H1 (cell line): ENCODE data around the gene OMP. TPM values are rescaled to one million over a fixed set of nuclear protein-coding genes. Genes with fewer than 3 reads are reported as not detected.

Experiments used
- CTCF ChIA-PET: fragments of 300-600 bp; sonication (Branson Sonifier 250); formaldehyde crosslinking; loops from one replicate; lab custom pipeline; 2021; ENCODE audit not compliant: partially characterized antibody; lab: Charles Lee
- POLR2A ChIA-PET: fragments of 300-600 bp; sonication (Branson Sonifier 250); formaldehyde crosslinking; loops from one replicate; lab custom pipeline; 2021; ENCODE audit warnings: inconsistent platforms; ENCODE audit not compliant: partially characterized antibody; lab: Charles Lee
- DNase-seq, 2 experiments: peaks; one replicate each; pipeline versions ENCODE4 v3.0.0 to v3.0.0-alpha.2; 2010 to 2022; ENCODE audit warnings: low spot score in 2 of 2, low read depth in 1 of 2, mixed read lengths in 1 of 2
- FAIRE-seq: peaks from 2 replicates; lab custom pipeline; 2011; peaks lifted over from hg19 to GRCh38; lab: Jason Lieb, UNC
- H2AFZ ChIP-seq: 2 replicates; pipeline ENCODE4 v1.8.1; 2012; ENCODE audit warnings: low read length, inconsistent platforms
- H2AK5ac ChIP-seq: 2 replicates; pipeline ENCODE4 v1.6.1; 2013; ENCODE audit warnings: low read depth, low read length
- H2BK120ac ChIP-seq: replicated peaks from 2 replicates; pipeline ENCODE3; 2013; ENCODE audit warnings: low read depth, low read length, inconsistent platforms
- H2BK12ac ChIP-seq: 2 replicates; pipeline ENCODE4 v1.6.1; 2013; ENCODE audit warnings: low read depth, low read length
- H2BK15ac ChIP-seq: 2 replicates; pipeline ENCODE4 v1.6.1; 2013; ENCODE audit warnings: low read length
- H2BK20ac ChIP-seq: 2 replicates; pipeline ENCODE4 v1.6.1; 2013; ENCODE audit warnings: low read length
- H2BK5ac ChIP-seq: 2 replicates; pipeline ENCODE4 v1.6.1; 2013; ENCODE audit warnings: low read depth, low read length
- H3K14ac ChIP-seq: 2 replicates; pipeline ENCODE4 v1.6.1; 2013; ENCODE audit warnings: inconsistent platforms; ENCODE audit not compliant: insufficient read length
- H3K18ac ChIP-seq: 2 replicates; pipeline ENCODE4 v1.6.1; 2013; ENCODE audit warnings: low read length; ENCODE audit errors: extremely low read depth
- H3K23ac ChIP-seq: 2 replicates; pipeline ENCODE4 v1.6.1; 2013; ENCODE audit warnings: inconsistent platforms; ENCODE audit not compliant: insufficient read length
- H3K23me2 ChIP-seq: 2 replicates; pipeline ENCODE4 v1.6.1; 2013; ENCODE audit warnings: low read depth, low read length
- H3K27ac ChIP-seq: 2 replicates; pipeline ENCODE4 v1.6.1; 2011; ENCODE audit warnings: low read depth, low read length, inconsistent platforms
- H3K27me3 ChIP-seq, 4 experiments: replicated peaks in 1 of 4; 1 replicate in 1 of 4; 2 replicates in 3 of 4; pipeline versions ENCODE4 v1.6.1 to v1.8.1; 2011 to 2013; ENCODE audit warnings: low read length in 3 of 4, mild to moderate bottlenecking in 3 of 4, inconsistent platforms in 2 of 4, mixed read lengths in 2 of 4, moderate library complexity in 1 of 4; ENCODE audit not compliant: control insufficient read depth in 3 of 4, insufficient read depth in 3 of 4; ENCODE audit errors: extremely low read depth in 1 of 4
- H3K36me3 ChIP-seq, 4 experiments: 2 replicates each; pipeline versions ENCODE4 v1.6.1 to v1.8.1; 2011 to 2013; ENCODE audit warnings: mild to moderate bottlenecking in 4 of 4, low read length in 3 of 4, moderate library complexity in 2 of 4, control low read depth in 1 of 4, inconsistent platforms in 1 of 4; ENCODE audit not compliant: insufficient read depth in 4 of 4, control insufficient read depth in 2 of 4
- H3K4ac ChIP-seq: replicated peaks from 2 replicates; pipeline ENCODE3; 2013; ENCODE audit warnings: low read length, low read depth, mixed read lengths, inconsistent platforms; ENCODE audit not compliant: insufficient read length
- H3K4me1 ChIP-seq, 4 experiments: replicated peaks in 1 of 4; 1 replicate in 1 of 4; 2 replicates in 3 of 4; pipeline versions ENCODE4 v1.6.1 to v1.8.1; 2011 to 2013; ENCODE audit warnings: low read length in 3 of 4, inconsistent platforms in 2 of 4, mixed read lengths in 1 of 4; ENCODE audit not compliant: insufficient read depth in 4 of 4, control insufficient read depth in 3 of 4
- H3K4me2 ChIP-seq, 2 experiments: 2 replicates each; pipeline versions ENCODE4 v1.6.1 to v1.8.1; 2011 to 2013; ENCODE audit warnings: low read depth in 2 of 2, low read length in 2 of 2, control low read depth in 1 of 2, inconsistent platforms in 1 of 2, mild to moderate bottlenecking in 1 of 2; ENCODE audit not compliant: insufficient read depth in 1 of 2
- H3K4me3 ChIP-seq, 4 experiments: fragments of 200-600, 300-600 bp in 1 of 4; sonication (generic), shearing (Covaris generic), sonication (Bioruptor Twin) in 1 of 4; 2 replicates each; pipeline versions ENCODE4 v1.5.1 to v1.8.1; 2011 to 2016; ENCODE audit warnings: low read length in 4 of 4, low read depth in 3 of 4, control low read depth in 2 of 4, inconsistent platforms in 2 of 4, mild to moderate bottlenecking in 2 of 4, mixed read lengths in 1 of 4, moderate library complexity in 1 of 4; ENCODE audit not compliant: insufficient read depth in 2 of 4; ENCODE audit errors: extremely low read depth in 1 of 4
- H3K56ac ChIP-seq: replicated peaks from 2 replicates; pipeline ENCODE3; 2013; ENCODE audit warnings: low read depth, mild to moderate bottlenecking, mixed read lengths, low read length, inconsistent platforms; ENCODE audit not compliant: insufficient read length
- H3K79me1 ChIP-seq: 2 replicates; pipeline ENCODE4 v1.6.1; 2013; ENCODE audit warnings: low read depth, low read length, control low read depth
- H3K79me2 ChIP-seq, 2 experiments: 2 replicates each; pipeline versions ENCODE4 v1.6.1 to v1.8.1; 2012 to 2013; ENCODE audit warnings: low read length in 2 of 2, mild to moderate bottlenecking in 2 of 2, inconsistent platforms in 1 of 2; ENCODE audit not compliant: insufficient read depth in 2 of 2, control insufficient read depth in 1 of 2
- H3K9ac ChIP-seq, 4 experiments: replicated peaks in 1 of 4; 1 replicate in 1 of 4; 2 replicates in 3 of 4; pipeline versions ENCODE4 v1.6.1 to v1.8.1; 2011 to 2013; ENCODE audit warnings: low read depth in 3 of 4, low read length in 3 of 4, control low read depth in 2 of 4, mild to moderate bottlenecking in 2 of 4, moderate library complexity in 2 of 4, inconsistent platforms in 1 of 4; ENCODE audit errors: extremely low read depth in 1 of 4
- H3K9me3 ChIP-seq, 2 experiments: 2 replicates each; pipeline versions ENCODE4 v1.6.1 to v1.8.1; 2012 to 2013; ENCODE audit warnings: mild to moderate bottlenecking in 2 of 2, moderate library complexity in 2 of 2, control low read depth in 1 of 2, inconsistent platforms in 1 of 2, low read depth in 1 of 2, low read length in 1 of 2, mixed read lengths in 1 of 2; ENCODE audit not compliant: insufficient read depth in 2 of 2
- H4K20me1 ChIP-seq, 2 experiments: replicated peaks in 1 of 2; 2 replicates each; pipeline versions ENCODE3 to v1.8.1; 2011 to 2013; ENCODE audit warnings: inconsistent platforms in 2 of 2, low read length in 2 of 2, mild to moderate bottlenecking in 1 of 2; ENCODE audit not compliant: insufficient read depth in 2 of 2, control insufficient read depth in 1 of 2
- H4K5ac ChIP-seq: 2 replicates; pipeline ENCODE4 v1.6.1; 2013; ENCODE audit warnings: low read length, low read depth, mixed read lengths, inconsistent platforms; ENCODE audit not compliant: insufficient read length
- H4K8ac ChIP-seq: 2 replicates; pipeline ENCODE4 v1.8.0; 2013; ENCODE audit warnings: mild to moderate bottlenecking, moderate library complexity, low read length, inconsistent platforms; ENCODE audit not compliant: insufficient read depth; ENCODE audit errors: extremely low read depth
- H4K91ac ChIP-seq: replicated peaks from 2 replicates; pipeline ENCODE3; 2013; ENCODE audit warnings: low read length, mixed read lengths, inconsistent platforms; ENCODE audit not compliant: insufficient read length
- BCL11A ChIP-seq, 2 experiments: IDR thresholded peaks; one replicate each; pipeline ENCODE4 v1.6.1; 2011; ENCODE audit warnings: low read depth in 2 of 2, low read length in 2 of 2, mild to moderate bottlenecking in 2 of 2
- BRCA1 ChIP-seq: IDR thresholded peaks from 2 replicates; pipeline ENCODE4 v1.6.1; 2012; ENCODE audit warnings: low read depth, low read length, improper control_type of control experiment
- CREB1 ChIP-seq: IDR thresholded peaks from 2 replicates; pipeline ENCODE4 v1.6.1; 2012; ENCODE audit warnings: inconsistent platforms
- E2F6 ChIP-seq: IDR thresholded peaks from 2 replicates; pipeline ENCODE4 v1.6.1; 2012; ENCODE audit warnings: inconsistent platforms
- EZH2 ChIP-seq: fragments of 200-600 bp; sonication (generic); IDR thresholded peaks from 2 replicates; pipeline ENCODE4 v1.7.1; 2012; ENCODE audit warnings: low read depth, mild to moderate bottlenecking, moderate library complexity, low read length, inconsistent platforms; ENCODE audit not compliant: severe bottlenecking
- NRF1 ChIP-seq: IDR thresholded peaks from 2 replicates; pipeline ENCODE4 v1.6.1; 2011; ENCODE audit warnings: mild to moderate bottlenecking, low read depth, low read length, improper control_type of control experiment
- RXRA ChIP-seq: IDR thresholded peaks from 2 replicates; pipeline ENCODE4 v1.6.1; 2011; ENCODE audit warnings: low read depth, mild to moderate bottlenecking, low read length, moderate library complexity; ENCODE audit not compliant: insufficient read depth
- SAP30 ChIP-seq: fragments of 300-600 bp; sonication (generic); IDR thresholded peaks from 2 replicates; pipeline ENCODE4 v1.7.1; 2012; ENCODE audit warnings: low read length, moderate library complexity, mild to moderate bottlenecking, inconsistent platforms; ENCODE audit not compliant: insufficient read depth, insufficient replicate concordance
- SP2 ChIP-seq: IDR thresholded peaks from 2 replicates; pipeline ENCODE4 v1.6.1; 2012; ENCODE audit warnings: mild to moderate bottlenecking, low read length, inconsistent platforms
- SP4 ChIP-seq: IDR thresholded peaks from 2 replicates; pipeline ENCODE4 v1.6.1; 2012; ENCODE audit warnings: low read length, inconsistent platforms
- TAF7 ChIP-seq: optimal IDR thresholded peaks from 2 replicates; pipeline ENCODE3; 2011; ENCODE audit warnings: low read depth, mild to moderate bottlenecking, inconsistent platforms, low read length, moderate library complexity, borderline replicate concordance
- WGBS, 2 experiments: shearing (Covaris generic) in 1 of 2; methylation state at CpG; one replicate each; pipeline versions ENCODE4 v1.1.6 to v1.1.7; 2013 to 2015; ENCODE audit warnings: low lambda C conversion rate in 2 of 2, mixed read lengths in 2 of 2, inconsistent platforms in 1 of 2, low coverage in 1 of 2, missing lambda C conversion rate in 1 of 2; ENCODE audit not compliant: insufficient replicate concordance in 2 of 2, insufficient coverage in 1 of 2, insufficient read length in 1 of 2; ENCODE audit errors: extremely low coverage in 1 of 2, missing lambda C conversion rate in 1 of 2; 5-methylcytosine and 5-hydroxymethylcytosine counted together
- polyA plus RNA-seq, 7 experiments: library from polyadenylated mRNA; depleted of rRNA in 3 of 7; stranded (reverse) in 5 of 7; unstranded in 2 of 7; fragments of >200 nt in 5 of 7; fragments of 200-250 nt in 2 of 7; gene quantifications; 1 replicate in 5 of 7; 2 replicates in 1 of 7; 4 replicates in 1 of 7; pipeline versions ENCODE4 v1.2.1 to v1.2.3, GENCODE V29; 2011 to 2013; ENCODE audit warnings: missing spikeins in 2 of 7, mixed read lengths in 2 of 7
- total RNA-seq: library from RNA; stranded (reverse); fragmentation: NEBNext Ultra II Directional; extraction: Animal tissue kit (Norgen Biotek cat#: 25700); gene quantifications from 2 replicates; pipeline ENCODE4 v1.2.1, GENCODE V29; 2021

The OMP gene
- total and polyA plus RNA-seq, 2 of the 8 experiments (the other 6 are each of a cell fraction or from before 2014, with no cell fraction given) = not detected

DNA sequence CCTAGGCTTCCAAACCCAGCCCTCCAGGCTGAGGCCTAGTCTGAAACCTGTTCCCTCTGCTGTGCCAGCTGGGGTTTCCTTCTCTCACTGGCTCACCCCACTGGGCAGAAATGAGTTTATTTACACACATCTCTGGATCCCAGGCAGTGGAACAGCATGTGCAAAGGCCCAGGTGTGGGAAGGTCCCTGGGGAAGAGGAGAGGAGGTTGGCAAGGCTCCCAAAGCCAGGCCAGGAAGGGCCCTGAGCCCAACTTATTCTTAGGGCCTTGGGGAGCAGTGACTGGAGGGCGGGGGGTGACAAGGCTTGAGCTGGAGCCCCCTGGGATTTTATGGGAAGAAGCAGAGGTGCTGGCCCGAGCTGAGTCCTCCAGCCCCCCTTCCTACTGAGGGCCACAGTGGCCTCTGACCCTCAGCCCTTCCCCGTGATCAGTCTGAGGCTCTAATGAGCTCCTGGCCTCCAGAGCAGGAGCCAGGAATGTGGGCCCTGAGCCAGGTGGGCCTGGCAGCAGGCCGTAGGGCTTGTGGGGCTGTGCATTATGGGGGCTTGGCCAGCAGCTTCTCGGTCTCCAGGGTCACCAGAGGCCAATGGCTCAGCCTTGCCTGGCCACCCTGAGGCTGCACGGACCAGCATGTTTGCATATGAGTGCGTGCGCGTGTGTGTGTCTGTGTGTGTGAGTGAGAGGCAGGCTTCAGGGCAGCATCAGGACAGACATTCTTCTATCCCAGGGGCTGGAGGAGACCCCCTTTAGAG, 28.3 kb downstream of the OMP start:
- Histone ChIP-seq H2BK120ac (no peak overlapping the region), H2BK12ac (0 out of 2 replicates have a peak overlapping the region, but pooled peaks have one; percentile 17), H3K36me3 (no peaks in the 10 kb centered on the region), H3K4me3 (no peak overlapping the region), H2AFZ (no peak overlapping the region), H3K79me1 (no peaks in the 10 kb centered on the region), H3K9me3 (no peaks in the 10 kb centered on the region), H3K9ac (no peak overlapping the region), H2AK5ac (no peak overlapping the region), H3K14ac (no peak overlapping the region), H3K18ac (no peak overlapping the region; the same call in none of the 2 replicates), H2BK20ac (no peak overlapping the region), H3K79me2 (no peaks in the 10 kb centered on the region), H3K4me2 (no peak overlapping the region), H3K23ac (no peak overlapping the region), H2BK15ac (no peak overlapping the region), H3K4ac (no peak overlapping the region), H2BK5ac (no peak overlapping the region; the same call in 1 of the 2 replicates), H4K8ac (no peak overlapping the region), H4K5ac (no peak overlapping the region), H3K4me1 (peaks cover 4 to 15% (median 9%) of the 10 kb centered on the region in 4 experiments), H4K20me1 (no peaks in the 10 kb centered on the region), H4K91ac (no peak overlapping the region), H3K23me2 (peaks cover 6% of the 10 kb centered on the region; the same call in 1 of the 2 replicates), H3K56ac (no peak overlapping the region), H3K27ac (no peak overlapping the region), H3K27me3 (peaks cover 0 to 2% (median 0%) of the 10 kb centered on the region in 4 experiments; a peak in 2 of 7 replicates)
- DNase-seq (no peak), FAIRE-seq (no peak)
- WGBS, 2 experiments = 88% methylated on average over 9 of the region's 9 CpGs; no CpG with 5 or more reads in 1 of the 2 experiments
- ChIA-PET CTCF (interaction anchor here (0.7 to 13.9 kb wide), 14 partner anchors 9 to 94 kb away, joined by 3 to 248 read pairs (median 4); no protein-coding TSS in a partner anchor), POLR2A (interaction anchor here (0.6 to 1.2 kb wide), 3 partner anchors 19 to 496 kb away, joined by 3 to 4 read pairs (median 3); no protein-coding TSS in a partner anchor)
- TF ChIP-seq BCL11A (IDR thresholded peaks at IDR 0.05; ENCODE audit: low read depth in 2 of 2, low read length in 2 of 2) (no peak), SP2 (no peak), NRF1 (no peak), CREB1 (no peak), SP4 (no peak), E2F6 (no peak), BRCA1 (no peak), TAF7 (no peak), SAP30 (no peak), EZH2 (no peak), RXRA (no peak)
